T-helper 2 cell treated with Interferon-gamma antibody and Interleukin-4, amounts not matched to agents 5 μg/mL and 100 μg/mL, for 36 hours (primary cell): ENCODE measurements around the gene CCDC6.

Experiments
- DNase-seq: peaks from one replicate; pipeline ENCODE4 v3.0.0; 2021; ENCODE audit warnings: low spot score
- H3K27ac Mint-ChIP-seq: one replicate; pipeline ENCODE4 v1.8.0; 2021; ENCODE audit warnings: mild to moderate bottlenecking, mixed read lengths
- H3K27me3 Mint-ChIP-seq: one replicate; pipeline ENCODE4 v1.8.0; 2021; ENCODE audit warnings: low read depth, mixed read lengths
- H3K36me3 Mint-ChIP-seq: one replicate; pipeline ENCODE4 v1.8.0; 2021; ENCODE audit warnings: low read depth, mixed read lengths
- H3K4me1 Mint-ChIP-seq: one replicate; pipeline ENCODE4 v1.8.0; 2021; ENCODE audit warnings: low read depth, mixed read lengths
- H3K4me3 Mint-ChIP-seq: one replicate; pipeline ENCODE4 v1.8.0; 2022; ENCODE audit warnings: mild to moderate bottlenecking, moderate library complexity, mixed read lengths
- H3K9me3 Mint-ChIP-seq: one replicate; pipeline ENCODE4 v1.8.0; 2021; ENCODE audit warnings: mixed read lengths

CCDC6 gene

GRCh38 chr10:59868696-59869593 lies 37.4 kb downstream of the CCDC6 start:
- Mint-ChIP-seq H3K27ac (no peak overlapping the region), H3K4me1 (peaks cover 33% of the 10 kb centered on the region)

GRCh38 chr10:59867590-59867989 lies 38.8 kb downstream of the CCDC6 start:
- no peaks in the 10 kb centered on the region for H3K27me3 Mint-ChIP-seq
- no peak overlapping the region for H3K4me3 Mint-ChIP-seq
- peaks cover 25% of the 10 kb centered on the region for H3K4me1 Mint-ChIP-seq
- no peak overlapping the region for H3K27ac Mint-ChIP-seq
- no peak for DNase-seq
- H3K36me3 Mint-ChIP-seq = no peaks in the 10 kb centered on the region
- H3K9me3 Mint-ChIP-seq = no peaks in the 10 kb centered on the region

More at GRCh38 chr10:59868696-59869593, 37.4 kb downstream of the CCDC6 start:
- Mint-ChIP-seq H3K27me3 (no peaks in the 10 kb centered on the region), H3K4me3 (no peak overlapping the region), H3K36me3 (peaks cover 2% of the 10 kb centered on the region), H3K9me3 (no peaks in the 10 kb centered on the region)
- no peak for DNase-seq

- no peak for DNase-seq
- H3K4me3 Mint-ChIP-seq = no peak overlapping the region
- peaks cover 15% of the 10 kb centered on the region for H3K4me1 Mint-ChIP-seq
These were observed 41.3 kb downstream of the CCDC6 start for GRCh38 chr10:59865101-59865500.

GRCh38 chr10:59864141-59864962 lies 42.0 kb downstream of the CCDC6 start:
- no peak for DNase-seq
- no peaks in the 10 kb centered on the region for H3K9me3 Mint-ChIP-seq
- no peak overlapping the region for H3K27ac Mint-ChIP-seq
- no peak overlapping the region for H3K4me3 Mint-ChIP-seq
- H3K4me1 Mint-ChIP-seq = peaks cover 15% of the 10 kb centered on the region
- peaks cover 13% of the 10 kb centered on the region for H3K36me3 Mint-ChIP-seq
- no peaks in the 10 kb centered on the region for H3K27me3 Mint-ChIP-seq

More at GRCh38 chr10:59865101-59865500, 41.3 kb downstream of the CCDC6 start:
- H3K27me3 Mint-ChIP-seq = no peaks in the 10 kb centered on the region
- peaks cover 10% of the 10 kb centered on the region for H3K36me3 Mint-ChIP-seq
- no peak overlapping the region for H3K27ac Mint-ChIP-seq
- H3K9me3 Mint-ChIP-seq = no peaks in the 10 kb centered on the region

GRCh38 chr10:59859570-59859969 lies 46.8 kb downstream of the CCDC6 start:
- H3K36me3 Mint-ChIP-seq = peaks cover 14% of the 10 kb centered on the region
- H3K4me1 Mint-ChIP-seq = peaks cover 2% of the 10 kb centered on the region
- H3K27ac Mint-ChIP-seq = no peak overlapping the region
- H3K4me3 Mint-ChIP-seq = no peak overlapping the region
- H3K27me3 Mint-ChIP-seq = no peaks in the 10 kb centered on the region
- DNase-seq = no peak
- H3K9me3 Mint-ChIP-seq = no peaks in the 10 kb centered on the region

GRCh38 chr10:59857921-59858320 lies 48.4 kb downstream of the CCDC6 start:
- Mint-ChIP-seq H3K4me3 (no peak overlapping the region), H3K36me3 (peaks cover 14% of the 10 kb centered on the region), H3K27me3 (no peaks in the 10 kb centered on the region), H3K9me3 (no peaks in the 10 kb centered on the region), H3K27ac (no peak overlapping the region), H3K4me1 (peaks cover 3% of the 10 kb centered on the region)
- DNase-seq = no peak

GRCh38 chr10:59857049-59857448 lies 49.3 kb downstream of the CCDC6 start:
- peaks cover 18% of the 10 kb centered on the region for H3K36me3 Mint-ChIP-seq
- peaks cover 9% of the 10 kb centered on the region for H3K4me1 Mint-ChIP-seq

GRCh38 chr10:59856104-59856503 lies 50.3 kb downstream of the CCDC6 start:
- Mint-ChIP-seq H3K27ac (no peak overlapping the region), H3K4me1 (peaks cover 9% of the 10 kb centered on the region)
- DNase-seq = no peak

More at GRCh38 chr10:59857049-59857448, 49.3 kb downstream of the CCDC6 start:
- Mint-ChIP-seq H3K9me3 (no peaks in the 10 kb centered on the region), H3K4me3 (no peak overlapping the region), H3K27me3 (no peaks in the 10 kb centered on the region), H3K27ac (no peak overlapping the region)
- no peak for DNase-seq

GRCh38 chr10:59854571-59854970 lies 51.8 kb downstream of the CCDC6 start:
- Mint-ChIP-seq H3K4me1 (peaks cover 9% of the 10 kb centered on the region), H3K36me3 (peaks cover 13% of the 10 kb centered on the region), H3K27ac (no peak overlapping the region), H3K4me3 (no peak overlapping the region), H3K27me3 (no peaks in the 10 kb centered on the region), H3K9me3 (no peaks in the 10 kb centered on the region)
- no peak for DNase-seq

More at GRCh38 chr10:59856104-59856503, 50.3 kb downstream of the CCDC6 start:
- H3K27me3 Mint-ChIP-seq = no peaks in the 10 kb centered on the region
- peaks cover 16% of the 10 kb centered on the region for H3K36me3 Mint-ChIP-seq
- H3K9me3 Mint-ChIP-seq = no peaks in the 10 kb centered on the region
- no peak overlapping the region for H3K4me3 Mint-ChIP-seq

- Mint-ChIP-seq H3K27ac (no peak overlapping the region), H3K9me3 (no peaks in the 10 kb centered on the region), H3K27me3 (no peaks in the 10 kb centered on the region), H3K36me3 (peaks cover 10% of the 10 kb centered on the region), H3K4me3 (no peak overlapping the region), H3K4me1 (peaks cover 9% of the 10 kb centered on the region)
- no peak for DNase-seq
These were observed 53.7 kb downstream of the CCDC6 start for GRCh38 chr10:59852670-59853069.

GRCh38 chr10:59851864-59852263 lies 54.5 kb downstream of the CCDC6 start:
- Mint-ChIP-seq H3K36me3 (peaks cover 14% of the 10 kb centered on the region), H3K4me3 (no peak overlapping the region), H3K9me3 (no peaks in the 10 kb centered on the region), H3K27me3 (no peaks in the 10 kb centered on the region), H3K27ac (no peak overlapping the region), H3K4me1 (peaks cover 13% of the 10 kb centered on the region)
- DNase-seq = no peak

GRCh38 chr10:59847888-59848287 lies 58.5 kb downstream of the CCDC6 start:
- no peak for DNase-seq
- Mint-ChIP-seq H3K4me1 (peaks cover 15% of the 10 kb centered on the region), H3K9me3 (no peaks in the 10 kb centered on the region), H3K36me3 (peaks cover 27% of the 10 kb centered on the region), H3K27me3 (no peaks in the 10 kb centered on the region), H3K4me3 (no peak overlapping the region), H3K27ac (no peak overlapping the region)

GRCh38 chr10:59847326-59847725 lies 59.0 kb downstream of the CCDC6 start:
- Mint-ChIP-seq H3K9me3 (no peaks in the 10 kb centered on the region), H3K27me3 (no peaks in the 10 kb centered on the region), H3K4me1 (peaks cover 10% of the 10 kb centered on the region), H3K27ac (no peak overlapping the region), H3K4me3 (no peak overlapping the region), H3K36me3 (peaks cover 25% of the 10 kb centered on the region)
- DNase-seq = no peak

- Mint-ChIP-seq H3K27me3 (no peaks in the 10 kb centered on the region), H3K36me3 (peaks cover 25% of the 10 kb centered on the region), H3K4me1 (peaks cover 9% of the 10 kb centered on the region), H3K4me3 (no peak overlapping the region), H3K27ac (no peak overlapping the region), H3K9me3 (no peaks in the 10 kb centered on the region)
- DNase-seq = no peak
These were observed 61.9 kb downstream of the CCDC6 start for GRCh38 chr10:59844436-59844835.
